Uterus (tissue), 2 donors: ENCODE measurements around the gene BECN2.

ENCODE experiments used
- CTCF ChIP-seq, 4 experiments: fragments of 200-600 bp in 2 of 4; fragments of 450-650 bp in 2 of 4; sonication (generic) in 2 of 4; IDR thresholded peaks; one replicate each; pipeline ENCODE4 v1.5.1; 2016 to 2019; ENCODE audit warnings: antibody characterized with exemption in 4 of 4, mild to moderate bottlenecking in 2 of 4, moderate library complexity in 1 of 4
- POLR2A ChIP-seq, 2 donors: fragments of 450-650 bp; IDR thresholded peaks; one replicate each; pipeline ENCODE4 v1.6.1; 2016; ENCODE audit warnings: antibody characterized with exemption in 2 of 2, mild to moderate bottlenecking in 1 of 2, moderate library complexity in 1 of 2

GRCh38 chr1:241939798-241940197, 17.8 kb upstream of the BECN2 start:
- TF ChIP-seq CTCF (IDR thresholded peaks at IDR 0.05) (no peak), POLR2A (IDR thresholded peaks at IDR 0.05) (no peak)
